ENCODE results near the gene ZNF784.

DNA sequence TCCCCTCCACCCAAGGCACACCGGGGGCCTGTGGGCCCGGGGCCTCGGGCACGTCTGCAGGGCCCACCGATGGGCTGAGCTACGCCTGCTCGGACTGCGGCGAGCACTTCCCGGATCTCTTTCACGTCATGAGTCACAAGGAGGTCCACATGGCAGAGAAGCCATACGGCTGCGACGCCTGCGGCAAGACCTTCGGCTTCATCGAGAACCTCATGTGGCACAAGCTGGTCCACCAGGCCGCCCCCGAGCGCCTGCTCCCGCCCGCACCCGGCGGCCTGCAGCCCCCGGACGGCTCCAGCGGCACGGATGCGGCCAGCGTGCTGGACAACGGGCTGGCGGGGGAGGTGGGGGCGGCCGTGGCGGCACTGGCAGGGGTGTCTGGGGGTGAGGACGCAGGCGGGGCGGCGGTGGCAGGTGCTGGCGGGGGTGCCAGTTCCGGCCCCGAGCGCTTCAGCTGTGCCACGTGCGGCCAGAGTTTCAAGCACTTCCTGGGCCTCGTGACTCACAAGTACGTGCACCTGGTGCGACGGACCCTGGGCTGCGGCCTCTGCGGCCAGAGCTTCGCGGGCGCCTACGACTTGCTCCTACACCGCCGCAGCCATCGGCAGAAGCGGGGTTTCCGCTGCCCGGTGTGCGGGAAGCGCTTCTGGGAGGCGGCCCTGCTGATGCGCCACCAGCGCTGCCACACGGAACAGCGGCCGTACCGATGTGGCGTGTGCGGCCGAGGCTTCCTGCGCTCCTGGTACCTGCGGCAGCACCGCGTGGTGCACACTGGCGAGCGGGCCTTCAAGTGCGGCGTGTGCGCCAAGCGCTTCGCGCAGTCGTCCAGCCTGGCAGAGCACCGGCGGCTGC lies 8.6 kb downstream of the ZNF784 start:
- TF ChIP-seq CTBP1 (IDR thresholded peaks at IDR 0.05; ENCODE audit: borderline replicate concordance) = no peak
- TF ChIP-seq BHLHE40 (IDR thresholded peaks at IDR 0.05; ENCODE audit: borderline replicate concordance) = no peak
- no peak for TF ChIP-seq SP1 (IDR thresholded peaks at IDR 0.05)
- no peak for TF ChIP-seq LEF1 (IDR thresholded peaks at IDR 0.05; ENCODE audit: borderline replicate concordance)
- no peak for TF ChIP-seq TARDBP (IDR thresholded peaks at IDR 0.05)
- TF ChIP-seq FOXK2 (IDR thresholded peaks at IDR 0.05) = no peak

Measured in HEK293T (cell line).